ENCODE results near the gene MAMDC4. TPM values are rescaled to one million over a fixed set of nuclear protein-coding genes. Genes with fewer than 3 reads are reported as not detected.
A peak's percentile ranks its signal among the peaks of the same experiment; 100 is the strongest.

The MAMDC4 gene
- total RNA-seq, 1 experiment from 2014 or later: 0.42 TPM

DNA sequence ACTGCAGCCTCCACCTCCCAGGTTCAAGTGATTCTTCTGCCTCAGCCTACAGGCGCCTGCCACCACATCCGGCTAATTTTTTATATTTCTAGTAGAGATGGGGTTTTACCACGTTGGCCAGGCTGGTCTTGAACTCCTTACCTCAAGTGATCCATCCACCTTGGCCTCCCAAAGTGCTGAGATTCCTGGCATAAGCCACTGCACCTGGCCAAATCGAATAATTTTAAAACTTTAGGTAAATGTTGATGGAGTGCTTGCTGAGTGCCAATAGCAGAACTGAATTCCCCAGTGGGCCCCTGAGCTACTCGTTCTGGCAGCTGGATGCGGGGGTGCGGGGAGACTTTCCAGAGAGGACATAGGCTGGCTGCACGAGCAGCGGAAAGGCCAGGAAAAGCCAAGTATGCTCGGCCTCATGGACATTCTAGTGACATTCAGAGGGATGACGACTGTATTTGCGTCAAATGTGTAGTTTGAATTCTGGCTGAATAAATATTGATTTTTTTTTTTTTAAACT lies 51.0 kb downstream of the MAMDC4 start:
- Histone ChIP-seq H3K36me3 (peaks cover 77% of the 10 kb centered on the region), H3K27ac (peak overlapping the region; percentile 78; the same call in 1 of the 2 replicates), H3K9me3 (replicated peaks) (no peaks in the 10 kb centered on the region), H3K27me3 (replicated peaks) (no peaks in the 10 kb centered on the region), H3K4me1 (replicated peaks) (peaks cover 32% of the 10 kb centered on the region), H3K4me3 (no peak overlapping the region)
- DNase-seq (ENCODE audit: low read depth in 1 of 2, low spot score in 2 of 2): no peak

DNA sequence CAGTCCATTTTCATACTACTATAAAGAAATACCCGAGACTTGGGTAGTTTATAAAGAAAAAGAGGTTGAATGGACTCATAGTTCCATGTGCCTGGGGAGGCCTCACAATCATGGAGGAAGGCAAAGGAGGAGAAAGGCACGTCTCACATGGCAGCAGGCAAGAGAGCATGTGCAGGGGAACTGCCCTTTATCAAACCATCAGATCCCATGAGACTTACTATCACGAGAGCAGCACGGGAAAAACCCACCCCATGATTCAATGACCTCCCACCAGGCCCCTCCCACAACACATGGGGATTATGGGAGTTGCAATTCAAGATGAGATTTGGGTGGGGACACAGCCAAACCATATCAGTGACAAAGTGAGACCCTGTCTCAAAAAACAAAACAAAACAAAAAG lies 54.1 kb downstream of the MAMDC4 start:
- Histone ChIP-seq H3K27ac (no peak overlapping the region), H3K36me3 (peaks cover 73% of the 10 kb centered on the region), H3K9me3 (replicated peaks) (no peaks in the 10 kb centered on the region), H3K27me3 (replicated peaks) (no peaks in the 10 kb centered on the region), H3K4me3 (no peak overlapping the region), H3K4me1 (replicated peaks) (peaks cover 20% of the 10 kb centered on the region)
- no peak for DNase-seq (ENCODE audit: low read depth in 1 of 2, low spot score in 2 of 2)

DNA sequence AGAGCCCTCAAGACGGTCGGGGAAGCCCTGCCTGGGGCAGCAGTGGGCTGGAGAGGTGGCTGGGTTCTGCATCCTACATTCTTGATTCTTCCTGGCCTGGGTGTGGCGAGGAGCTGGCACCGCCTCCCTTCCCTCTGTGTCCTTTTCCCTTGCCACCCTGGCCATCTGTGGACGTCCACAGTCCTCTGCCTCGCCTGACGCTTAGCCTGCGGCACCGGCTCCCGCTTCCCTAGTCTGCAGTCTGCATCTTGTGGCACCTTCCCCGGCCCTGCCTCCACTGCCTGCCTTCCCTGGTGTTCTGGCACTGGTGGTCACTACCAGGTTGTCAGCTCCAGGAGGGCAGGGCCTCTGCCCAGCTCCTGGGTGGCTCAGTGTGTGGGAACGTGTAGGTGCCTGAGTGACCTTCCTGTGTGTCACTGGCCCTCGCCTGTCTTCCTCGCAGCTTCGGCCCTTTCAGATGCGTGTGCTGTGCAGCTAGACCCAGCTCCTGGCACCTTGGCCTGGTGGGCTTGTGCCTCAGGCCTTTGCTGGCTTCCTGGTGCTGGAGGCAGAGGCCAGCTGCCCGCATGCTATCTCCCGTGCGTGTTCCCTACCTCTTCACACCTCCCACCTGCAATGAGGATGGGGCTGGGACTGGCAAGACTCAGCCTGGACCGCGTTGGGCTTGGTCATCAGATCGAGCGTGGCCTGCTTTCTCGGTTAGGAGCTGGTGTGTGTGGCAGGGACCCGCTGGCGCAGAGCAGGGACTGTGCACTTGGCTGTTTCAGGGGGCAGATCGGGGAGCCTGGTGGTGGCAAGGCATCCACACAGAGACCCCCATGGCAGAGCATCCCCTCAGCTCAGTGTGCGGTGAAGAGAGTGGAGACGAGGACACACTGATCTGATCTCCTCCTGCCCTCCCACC lies 55.1 kb downstream of the MAMDC4 start:
- DNase-seq (ENCODE audit: low read depth in 1 of 2, low spot score in 2 of 2): no peak
- no peaks in the 10 kb centered on the region for H3K9me3 ChIP-seq (replicated peaks)

More for the DNA sequence above, 55.1 kb downstream of the MAMDC4 start:
- Histone ChIP-seq H3K4me1 (replicated peaks) (peaks cover 10% of the 10 kb centered on the region), H3K27me3 (replicated peaks) (no peaks in the 10 kb centered on the region), H3K36me3 (peaks cover 70% of the 10 kb centered on the region), H3K4me3 (no peak overlapping the region), H3K27ac (no peak overlapping the region)

Other genes starting within 250 kb of the MAMDC4 start
- 0.08 TPM in 1 of 2 replicates, not detected in the other for gene EGFL7, start 189.4 kb upstream of the MAMDC4 start, total RNA-seq (2014; rRNA removed; shearing (Covaris generic))
- 30.1 and 34.0 TPM in 2 replicates for gene AGPAT2, start 164.9 kb upstream of the MAMDC4 start, total RNA-seq (2014; rRNA removed; shearing (Covaris generic))
- not detected in 2 replicates for gene DIPK1B, start 139.8 kb upstream of the MAMDC4 start, total RNA-seq (2014; rRNA removed; shearing (Covaris generic))
- gene LCN10, start 109.4 kb upstream of the MAMDC4 start, total RNA-seq (2014; rRNA removed; shearing (Covaris generic)): not detected in 2 replicates
- not detected in 2 replicates for gene LCN6, start 103.8 kb upstream of the MAMDC4 start, total RNA-seq (2014; rRNA removed; shearing (Covaris generic))
- not detected in 2 replicates for gene LCN8, start 94.1 kb upstream of the MAMDC4 start, total RNA-seq (2014; rRNA removed; shearing (Covaris generic))
- not detected in 2 replicates for gene LCN15, start 87.8 kb upstream of the MAMDC4 start, total RNA-seq (2014; rRNA removed; shearing (Covaris generic))
- 33.5 and 44.6 TPM in 2 replicates for gene TMEM141, start 61.0 kb upstream of the MAMDC4 start, total RNA-seq (2014; rRNA removed; shearing (Covaris generic))
- 0.16 TPM in 1 of 2 replicates, not detected in the other for gene CCDC183, start 56.0 kb upstream of the MAMDC4 start, total RNA-seq (2014; rRNA removed; shearing (Covaris generic))
- 57.5 and 97.2 TPM in 2 replicates for gene RABL6, start 44.4 kb upstream of the MAMDC4 start, total RNA-seq (2014; rRNA removed; shearing (Covaris generic))
- gene AJM1, start 9.9 kb upstream of the MAMDC4 start, total RNA-seq (2014; rRNA removed; shearing (Covaris generic)): 0.11 and 0.16 TPM in 2 replicates
- 64.1 and 70.5 TPM in 2 replicates for gene PHPT1, start 2.9 kb upstream of the MAMDC4 start, total RNA-seq (2014; rRNA removed; shearing (Covaris generic))
- gene EDF1, start 14.0 kb downstream of the MAMDC4 start, total RNA-seq (2014; rRNA removed; shearing (Covaris generic)): 266 and 387 TPM in 2 replicates
- 11.3 and 17.1 TPM in 2 replicates for gene TRAF2, start 34.2 kb downstream of the MAMDC4 start, total RNA-seq (2014; rRNA removed; shearing (Covaris generic))
- gene FBXW5, start 92.4 kb downstream of the MAMDC4 start, total RNA-seq (2014; rRNA removed; shearing (Covaris generic)): 89.0 and 93.8 TPM in 2 replicates
- not detected in 2 replicates for gene C8G, start 92.9 kb downstream of the MAMDC4 start, total RNA-seq (2014; rRNA removed; shearing (Covaris generic))
- not detected in 2 replicates for gene LCN12, start 99.9 kb downstream of the MAMDC4 start, total RNA-seq (2014; rRNA removed; shearing (Covaris generic))
- gene PTGDS, start 125.2 kb downstream of the MAMDC4 start, total RNA-seq (2014; rRNA removed; shearing (Covaris generic)): not detected in 2 replicates
- not detected in 2 replicates for gene LCNL1, start 130.6 kb downstream of the MAMDC4 start, total RNA-seq (2014; rRNA removed; shearing (Covaris generic))
- 14.5 and 15.1 TPM in 2 replicates for gene PAXX, start 140.1 kb downstream of the MAMDC4 start, total RNA-seq (2014; rRNA removed; shearing (Covaris generic))
- gene CLIC3, start 144.2 kb downstream of the MAMDC4 start, total RNA-seq (2014; rRNA removed; shearing (Covaris generic)): 0.89 TPM in 1 of 2 replicates, not detected in the other
- 0.81 and 1.3 TPM in 2 replicates for gene ABCA2, start 175.9 kb downstream of the MAMDC4 start, total RNA-seq (2014; rRNA removed; shearing (Covaris generic))
- gene FUT7, start 179.7 kb downstream of the MAMDC4 start, total RNA-seq (2014; rRNA removed; shearing (Covaris generic)): not detected in 2 replicates
- not detected in 2 replicates for gene NPDC1, start 193.8 kb downstream of the MAMDC4 start, total RNA-seq (2014; rRNA removed; shearing (Covaris generic))
- not detected in 2 replicates for gene ENTPD2, start 201.7 kb downstream of the MAMDC4 start, total RNA-seq (2014; rRNA removed; shearing (Covaris generic))
- 21.5 and 24.9 TPM in 2 replicates for gene SAPCD2, start 218.2 kb downstream of the MAMDC4 start, total RNA-seq (2014; rRNA removed; shearing (Covaris generic))
- gene UAP1L1, start 225.2 kb downstream of the MAMDC4 start, total RNA-seq (2014; rRNA removed; shearing (Covaris generic)): 3.4 and 5.6 TPM in 2 replicates
- 51.8 and 64.4 TPM in 2 replicates for gene MAN1B1, start 234.6 kb downstream of the MAMDC4 start, total RNA-seq (2014; rRNA removed; shearing (Covaris generic))

Measured in SJSA1 (cell line).